UCSD-AML1 (cell line): ENCODE results near the gene NUDT3.
"Not testable (repeated sequence)": the region's sequence is repeated elsewhere in the genome, so short reads cannot be mapped to it uniquely, and the experiment has no call there.

Experiments
- DNase-seq: peaks from one replicate; lab custom pipeline; 2025; ENCODE audit not compliant: unreplicated experiment; lab: John Stamatoyannopoulos, UW

NUDT3 gene

GRCh38 chr6:34295721-34296120 is 96.7 kb downstream of the NUDT3 start:
- DNase-seq = no peak

DNA sequence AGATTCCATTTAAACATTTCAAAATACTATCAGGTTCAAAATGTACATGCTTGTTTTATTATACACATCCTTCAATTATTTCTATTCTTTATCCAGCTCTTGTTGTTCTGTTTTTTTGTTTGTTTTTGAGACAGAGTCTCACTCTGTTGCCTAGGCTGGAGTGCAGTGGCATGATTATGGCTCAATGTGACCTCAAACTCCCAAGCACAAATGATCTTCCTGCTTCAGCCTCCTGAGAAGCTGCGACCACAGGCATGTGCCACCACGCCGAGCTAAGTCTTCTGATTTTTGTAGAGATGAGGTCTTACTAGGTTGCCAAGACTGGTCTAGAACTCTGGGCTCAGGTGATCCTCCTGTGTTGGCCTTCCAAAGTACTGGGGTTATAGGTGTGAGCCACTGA is 99.5 kb downstream of the NUDT3 start:
- no peak for DNase-seq

DNA sequence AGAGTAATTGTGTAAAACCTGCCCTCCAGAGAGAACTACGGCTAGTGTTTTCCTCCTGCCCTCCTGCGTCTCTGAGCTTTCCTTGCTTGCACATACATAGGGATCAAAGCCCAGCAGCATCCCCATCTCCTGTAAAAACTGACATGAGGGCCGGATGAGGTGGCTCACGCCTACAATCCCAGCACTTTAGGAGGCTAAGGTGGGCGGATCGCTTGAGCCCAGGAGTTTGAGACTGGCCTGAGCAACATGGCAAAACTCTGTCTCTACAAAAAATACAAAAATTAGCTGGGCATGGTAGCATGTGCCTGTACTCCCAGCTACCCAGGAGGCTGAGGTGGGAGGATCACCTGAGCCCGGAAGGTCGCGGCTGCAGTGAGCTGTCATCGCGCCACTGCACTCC is 103.3 kb downstream of the NUDT3 start:
- DNase-seq = no peak

GRCh38 chr6:34288581-34288980 is 103.9 kb downstream of the NUDT3 start:
- DNase-seq = peak; percentile 36

- DNase-seq = no peak
These were observed 106.9 kb downstream of the NUDT3 start for GRCh38 chr6:34285448-34286164.

DNA sequence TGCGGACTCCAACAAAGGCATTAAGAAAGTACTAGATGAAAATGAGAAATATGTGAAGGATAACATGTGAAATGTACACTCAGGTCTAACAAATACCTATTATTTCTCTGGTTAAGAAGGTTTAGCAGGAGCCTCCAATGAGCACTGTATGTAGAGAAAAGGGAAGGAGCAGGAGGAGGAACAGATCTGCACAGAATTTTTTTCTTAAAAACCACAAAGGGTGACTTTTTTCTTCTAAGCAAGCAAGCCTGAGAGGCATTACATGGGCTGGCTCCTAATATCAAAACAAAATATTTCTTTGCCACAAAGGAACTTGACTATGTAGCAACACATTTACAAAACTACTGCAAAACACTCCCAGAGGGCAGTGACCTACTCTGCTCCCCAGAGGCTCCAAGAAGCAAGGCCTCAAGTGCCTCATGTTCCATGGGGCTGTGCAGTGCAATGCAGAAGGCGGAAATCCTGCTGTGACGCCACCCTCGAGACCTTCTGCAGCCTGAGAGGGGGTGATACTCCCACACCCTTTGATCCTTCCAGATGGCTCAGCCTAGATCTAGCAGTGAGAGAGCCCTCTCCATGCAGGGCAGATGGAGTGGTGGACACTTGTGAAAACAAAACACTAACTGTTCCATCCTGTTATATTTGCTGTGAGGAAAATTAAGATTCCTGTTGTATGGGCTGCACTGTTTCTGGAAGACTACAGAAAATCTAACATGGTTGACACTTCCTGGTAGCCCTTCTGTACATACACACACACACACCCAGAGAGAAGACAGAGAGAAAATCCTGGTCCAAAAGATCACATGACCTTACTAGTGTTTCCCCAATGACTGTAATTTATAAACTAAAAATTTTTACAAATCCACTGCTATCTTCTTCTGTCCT is 107.7 kb downstream of the NUDT3 start:
- DNase-seq = peak; percentile 82

GRCh38 chr6:34281702-34282334 is 110.7 kb downstream of the NUDT3 start:
- DNase-seq = no peak

DNA sequence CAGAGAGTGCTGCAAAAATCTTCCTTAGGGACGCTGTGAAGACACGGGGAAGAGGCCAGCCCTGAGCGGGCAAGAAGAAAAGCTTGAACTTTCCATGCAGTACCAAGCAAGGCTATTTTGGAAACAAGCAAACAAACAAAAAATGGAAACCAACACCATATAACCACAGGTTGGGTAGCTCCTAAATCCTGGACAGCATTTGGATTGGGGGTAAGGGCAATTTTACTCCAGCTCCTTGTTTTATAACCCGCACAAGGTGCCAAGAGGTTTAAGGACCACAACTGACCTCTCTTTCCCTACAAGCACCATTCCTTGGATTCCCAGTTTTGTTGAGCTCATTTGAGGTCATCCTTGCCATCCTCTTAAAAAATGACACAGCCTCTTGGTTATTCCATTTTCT is 112.3 kb downstream of the NUDT3 start:
- no peak for DNase-seq

DNA sequence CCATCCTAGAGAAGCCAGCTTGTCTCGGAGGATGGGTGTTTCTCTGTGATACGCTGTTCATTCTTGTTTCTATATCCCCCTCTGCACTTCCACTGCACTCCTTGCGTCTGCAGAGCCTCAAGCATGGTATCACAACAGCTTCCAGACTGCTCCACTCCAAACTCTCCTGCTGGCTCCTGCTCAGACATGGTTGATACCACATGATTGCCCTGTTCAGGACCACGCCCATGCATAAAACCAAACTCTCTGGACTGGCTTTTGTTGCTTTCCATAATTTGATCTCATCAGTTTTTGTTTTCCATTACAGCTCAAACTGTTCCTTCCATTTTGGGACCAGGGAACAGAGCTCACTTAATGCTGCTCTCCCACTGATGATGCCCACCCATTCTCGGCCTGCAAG is 113.6 kb downstream of the NUDT3 start:
- DNase-seq = no peak

- DNase-seq = no peak
These were observed 114.7 kb downstream of the NUDT3 start for GRCh38 chr6:34277763-34278112.

- DNase-seq = no peak
These were observed 115.3 kb downstream of the NUDT3 start for GRCh38 chr6:34276881-34277762.

DNA sequence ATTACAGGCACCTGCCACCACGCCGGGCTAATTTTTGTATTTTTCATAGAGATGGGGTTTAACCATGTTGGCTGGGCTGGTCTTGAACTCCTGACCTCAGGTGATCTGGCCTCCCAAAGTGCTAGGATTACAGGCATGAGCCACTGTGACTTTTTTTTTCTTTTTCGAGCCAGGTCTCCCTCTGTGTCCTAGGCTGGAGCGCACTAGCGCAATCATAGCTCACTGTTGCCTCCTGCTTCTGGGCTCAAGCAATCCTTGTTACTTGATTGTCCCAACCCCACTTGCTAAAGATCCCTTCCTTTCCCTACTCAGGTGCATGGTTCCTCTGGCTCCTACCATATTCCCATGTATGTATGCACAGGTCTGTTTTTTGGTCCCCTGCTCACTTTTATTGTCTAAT is 116.3 kb downstream of the NUDT3 start:
- DNase-seq = no peak

DNA sequence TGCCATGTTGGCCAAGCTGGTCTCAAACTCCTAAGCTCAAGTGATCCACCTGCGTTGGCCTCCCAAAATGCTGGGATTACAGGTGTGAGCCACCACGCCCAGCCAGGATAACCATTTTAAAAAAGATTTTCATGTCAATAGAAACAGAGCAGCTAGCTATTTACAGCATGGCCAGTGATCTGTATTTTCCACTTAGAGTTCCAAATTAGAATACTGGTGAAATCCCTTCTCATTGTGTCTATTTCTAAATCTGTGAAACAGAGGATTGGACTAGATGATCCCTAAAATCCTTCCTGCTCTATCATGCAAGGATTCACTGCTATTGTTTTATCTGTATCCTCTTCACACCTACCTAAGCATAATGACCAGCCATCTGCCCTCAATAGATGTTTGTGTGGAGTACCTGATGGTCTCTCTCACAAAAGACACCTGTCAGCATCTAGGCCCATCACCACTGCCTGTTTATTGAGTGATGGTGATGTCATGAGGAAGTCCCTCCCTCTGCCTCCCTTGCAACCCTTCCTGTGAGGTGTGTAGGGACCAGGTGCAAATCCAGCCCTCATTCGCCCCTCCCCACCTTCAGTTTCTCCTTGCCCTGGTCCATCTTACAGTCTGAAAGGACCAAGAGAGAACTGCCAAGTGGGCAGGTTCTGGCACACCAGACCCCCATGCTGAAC is 117.2 kb downstream of the NUDT3 start:
- no peak for DNase-seq

DNA sequence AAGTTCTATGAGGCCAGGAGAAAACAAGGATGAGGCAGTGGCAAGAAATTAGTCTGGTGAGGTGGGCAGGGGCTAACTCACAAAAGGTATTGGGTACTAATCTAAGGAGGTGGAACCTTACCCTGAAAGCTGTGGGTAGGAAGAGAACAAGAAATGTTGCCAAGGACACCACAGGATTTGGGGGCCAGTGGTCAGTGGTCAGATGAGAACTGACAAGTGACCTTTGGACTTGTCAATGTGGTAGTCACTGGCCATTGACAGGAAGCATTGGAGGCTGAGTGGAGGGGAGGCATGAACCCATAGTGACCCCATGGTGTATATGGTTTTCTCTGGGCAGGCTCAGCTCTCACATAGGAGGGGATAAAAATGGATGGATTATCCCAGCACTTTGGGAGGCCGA is 118.3 kb downstream of the NUDT3 start:
- DNase-seq = no peak

DNA sequence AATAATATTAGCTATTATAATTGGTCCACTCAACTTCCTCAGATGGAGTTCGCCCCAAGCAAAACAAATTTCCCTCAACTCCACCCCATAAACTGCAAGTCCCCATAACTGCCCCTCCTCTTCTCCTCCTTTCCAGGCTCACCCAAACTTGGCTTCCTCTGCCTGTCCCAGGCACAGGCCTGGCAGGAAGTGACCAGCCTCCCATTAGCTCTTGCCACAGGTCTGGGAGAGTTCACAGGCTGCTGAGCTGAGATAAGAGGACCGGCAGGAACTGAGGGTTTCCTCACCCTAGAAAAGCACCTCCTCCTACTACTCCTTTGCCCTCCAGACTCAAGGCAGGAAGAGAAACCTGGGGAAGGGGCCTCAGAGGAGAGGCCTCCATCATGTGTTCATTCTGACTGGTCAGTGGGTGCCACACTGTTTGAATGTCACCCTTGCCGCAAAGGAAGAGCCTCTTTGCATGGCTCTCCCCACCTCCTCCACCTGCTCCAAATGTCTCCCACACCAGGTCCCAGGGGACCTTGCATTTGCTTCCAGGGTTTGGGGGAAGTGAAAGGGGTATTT is 119.1 kb downstream of the NUDT3 start:
- DNase-seq = peak; percentile 89

- peak; percentile 67 for DNase-seq
These were observed 120.2 kb downstream of the NUDT3 start for GRCh38 chr6:34272013-34272926.

- DNase-seq = not testable (repeated sequence)
These were observed 122.7 kb downstream of the NUDT3 start for GRCh38 chr6:34269658-34270341.

DNA sequence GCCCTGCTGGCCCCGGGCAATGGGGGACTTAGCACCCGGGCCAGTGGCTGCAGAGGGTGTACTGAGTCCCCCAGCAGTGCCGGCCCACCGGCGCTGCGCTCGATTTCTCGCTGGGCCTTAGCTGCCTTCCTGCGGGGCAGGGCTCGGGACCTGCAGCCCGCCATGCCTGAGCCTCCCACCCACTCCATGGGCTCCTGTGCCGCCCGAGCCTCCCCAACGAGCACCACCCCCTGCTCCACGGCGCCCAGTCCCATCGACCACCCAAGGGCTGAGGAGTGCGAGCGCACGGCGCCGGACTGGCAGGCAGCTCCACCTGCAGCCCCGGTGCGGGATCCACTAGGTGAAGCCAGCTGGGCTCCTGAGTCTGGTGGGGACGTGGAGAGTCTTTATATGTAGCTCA is 123.3 kb downstream of the NUDT3 start:
- DNase-seq = not testable (repeated sequence)
